ENCODE results near the gene LRRFIP2. TPM values are rescaled to one million over a fixed set of nuclear protein-coding genes. Genes with fewer than 3 reads are reported as not detected.
A peak's percentile ranks its signal among the peaks of the same experiment; 100 is the strongest.

LRRFIP2 gene
- total RNA-seq, 1 donor from 2014 or later = 48.0 TPM

DNA sequence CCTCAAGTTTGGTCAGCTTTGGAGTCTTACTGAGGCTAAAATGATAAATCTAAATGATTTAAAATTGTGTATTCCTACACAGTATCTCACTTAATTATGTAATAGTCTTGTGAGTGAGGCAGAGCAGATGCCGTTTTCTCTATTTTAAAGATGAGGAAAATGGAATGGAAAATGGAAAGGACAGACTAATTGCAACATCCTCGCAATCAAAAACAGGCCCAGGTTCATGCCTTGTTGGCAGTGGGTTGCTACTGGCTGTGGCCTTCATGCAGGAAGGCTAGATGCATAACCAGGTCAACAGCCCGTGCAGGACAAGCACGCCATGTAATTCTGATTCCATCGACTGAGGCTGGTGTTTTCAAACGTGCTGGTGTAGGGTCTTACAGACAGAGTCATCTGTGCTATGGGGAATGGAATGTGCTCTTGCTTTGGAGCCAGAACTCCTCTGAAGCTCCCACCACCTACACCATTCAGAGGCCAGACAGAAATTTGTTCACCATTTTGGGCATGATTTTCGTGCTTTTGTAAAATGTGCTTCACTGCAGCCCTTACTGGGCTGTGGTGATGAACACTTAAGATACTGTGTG is 143.2 kb downstream of the LRRFIP2 start:
- Mint-ChIP-seq H3K4me3 (ENCODE audit: low read depth) (no peak overlapping the region), H3K9me3 (ENCODE audit: low read depth) (peaks cover 3% of the 10 kb centered on the region), H3K27me3 (no peaks in the 10 kb centered on the region), H3K27ac (no peak overlapping the region), H3K36me3 (ENCODE audit: insufficient read depth) (peaks cover 34% of the 10 kb centered on the region), H3K4me1 (ENCODE audit: low read depth) (no peaks in the 10 kb centered on the region)
- TF ChIP-seq, protein P1, sequence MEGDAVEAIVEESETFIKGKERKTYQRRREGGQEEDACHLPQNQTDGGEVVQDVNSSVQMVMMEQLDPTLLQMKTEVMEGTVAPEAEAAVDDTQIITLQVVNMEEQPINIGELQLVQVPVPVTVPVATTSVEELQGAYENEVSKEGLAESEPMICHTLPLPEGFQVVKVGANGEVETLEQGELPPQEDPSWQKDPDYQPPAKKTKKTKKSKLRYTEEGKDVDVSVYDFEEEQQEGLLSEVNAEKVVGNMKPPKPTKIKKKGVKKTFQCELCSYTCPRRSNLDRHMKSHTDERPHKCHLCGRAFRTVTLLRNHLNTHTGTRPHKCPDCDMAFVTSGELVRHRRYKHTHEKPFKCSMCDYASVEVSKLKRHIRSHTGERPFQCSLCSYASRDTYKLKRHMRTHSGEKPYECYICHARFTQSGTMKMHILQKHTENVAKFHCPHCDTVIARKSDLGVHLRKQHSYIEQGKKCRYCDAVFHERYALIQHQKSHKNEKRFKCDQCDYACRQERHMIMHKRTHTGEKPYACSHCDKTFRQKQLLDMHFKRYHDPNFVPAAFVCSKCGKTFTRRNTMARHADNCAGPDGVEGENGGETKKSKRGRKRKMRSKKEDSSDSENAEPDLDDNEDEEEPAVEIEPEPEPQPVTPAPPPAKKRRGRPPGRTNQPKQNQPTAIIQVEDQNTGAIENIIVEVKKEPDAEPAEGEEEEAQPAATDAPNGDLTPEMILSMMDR (IDR thresholded peaks at IDR 0.05; ENCODE audit: unreplicated experiment) = no peak
- DNase-seq (ENCODE audit: low spot score, unreplicated experiment) = no peak

DNA sequence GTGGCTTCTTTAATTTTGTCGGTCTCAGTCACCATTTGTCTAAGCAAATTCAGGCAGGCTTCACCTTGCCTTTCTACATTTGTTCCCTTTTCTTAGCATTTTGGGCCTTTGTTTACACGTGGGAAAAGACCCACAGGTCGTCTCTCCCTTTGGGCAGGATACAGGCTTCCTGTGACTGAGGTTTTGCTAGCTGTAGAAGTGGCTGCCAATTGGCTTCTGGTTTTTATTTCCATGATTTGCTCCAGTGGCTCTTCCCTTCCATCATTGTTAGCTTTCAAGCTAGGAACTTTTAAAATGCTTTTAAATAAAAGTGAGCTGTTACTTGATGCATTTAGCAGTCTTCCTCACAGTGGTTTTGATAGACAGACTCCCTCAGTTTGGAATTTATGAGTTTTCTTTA is 143.8 kb downstream of the LRRFIP2 start:
- Mint-ChIP-seq H3K9me3 (ENCODE audit: low read depth) (peaks cover 3% of the 10 kb centered on the region), H3K4me3 (ENCODE audit: low read depth) (no peak overlapping the region)

DNA sequence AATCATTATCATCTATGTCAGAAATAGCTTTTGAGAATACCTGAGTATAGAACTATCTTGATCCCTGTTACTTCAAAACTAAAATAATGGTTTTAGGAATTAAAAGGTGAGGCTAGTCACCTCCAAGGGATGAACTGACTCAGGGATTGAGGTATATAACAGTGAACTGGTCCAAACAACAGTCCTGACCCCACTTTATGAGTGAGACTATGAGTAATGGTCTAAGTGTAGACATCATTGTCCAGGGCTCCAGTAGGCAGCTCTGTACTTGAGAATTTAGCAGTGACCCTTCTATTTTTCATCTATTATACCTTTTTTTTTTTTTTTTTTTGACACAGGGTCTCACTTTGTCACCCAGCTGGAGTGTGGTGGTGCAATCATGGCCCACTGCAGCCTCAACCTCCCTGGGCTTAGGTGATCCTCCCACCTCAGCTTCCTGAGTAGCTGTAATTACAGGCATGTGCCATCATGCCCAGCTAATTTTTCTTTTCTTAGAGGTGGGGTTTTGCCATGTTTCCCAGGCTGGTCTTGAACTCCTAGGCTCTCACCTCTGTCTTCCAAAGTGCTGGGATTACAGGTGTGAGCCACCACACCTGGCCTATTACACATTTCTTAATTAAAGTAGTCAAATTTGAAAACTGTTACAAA is 144.7 kb downstream of the LRRFIP2 start:
- H3K36me3 Mint-ChIP-seq (ENCODE audit: insufficient read depth) = peaks cover 27% of the 10 kb centered on the region
- TF ChIP-seq, protein P1 (IDR thresholded peaks at IDR 0.05; ENCODE audit: unreplicated experiment) = no peak
- H3K27me3 Mint-ChIP-seq = no peaks in the 10 kb centered on the region

More for the DNA sequence above, 143.8 kb downstream of the LRRFIP2 start:
- Mint-ChIP-seq H3K27ac (no peak overlapping the region), H3K27me3 (no peaks in the 10 kb centered on the region), H3K36me3 (ENCODE audit: insufficient read depth) (peaks cover 31% of the 10 kb centered on the region), H3K4me1 (ENCODE audit: low read depth) (no peaks in the 10 kb centered on the region)
- DNase-seq (ENCODE audit: low spot score, unreplicated experiment) = no peak
- TF ChIP-seq, protein P1 (IDR thresholded peaks at IDR 0.05; ENCODE audit: unreplicated experiment) = no peak

DNA sequence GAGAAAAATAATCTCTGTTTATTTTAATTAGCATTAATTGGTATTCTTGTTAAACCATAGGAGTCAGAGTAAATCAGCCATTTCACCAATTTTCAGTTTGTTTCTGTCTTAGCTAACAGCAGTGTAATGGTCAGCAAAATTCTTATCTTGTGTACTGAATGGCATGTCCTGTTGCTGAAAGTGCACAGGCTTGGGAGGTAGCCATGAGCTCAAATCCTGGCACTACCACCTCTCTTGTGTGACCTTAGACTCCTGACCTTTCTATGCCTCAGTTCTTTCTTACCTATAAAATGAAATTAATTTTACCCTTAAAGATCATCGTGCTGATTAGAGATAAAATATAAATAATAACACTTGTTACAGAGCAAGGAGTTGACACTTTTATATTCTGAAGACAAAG is 145.3 kb downstream of the LRRFIP2 start:
- H3K36me3 Mint-ChIP-seq (ENCODE audit: insufficient read depth) = peaks cover 29% of the 10 kb centered on the region

More for the DNA sequence above, 144.7 kb downstream of the LRRFIP2 start:
- DNase-seq (ENCODE audit: low spot score, unreplicated experiment) = no peak
- no peaks in the 10 kb centered on the region for H3K4me1 Mint-ChIP-seq (ENCODE audit: low read depth)
- H3K9me3 Mint-ChIP-seq (ENCODE audit: low read depth) = peaks cover 5% of the 10 kb centered on the region
- no peak overlapping the region for H3K27ac Mint-ChIP-seq
- H3K4me3 Mint-ChIP-seq (ENCODE audit: low read depth) = no peak overlapping the region

DNA sequence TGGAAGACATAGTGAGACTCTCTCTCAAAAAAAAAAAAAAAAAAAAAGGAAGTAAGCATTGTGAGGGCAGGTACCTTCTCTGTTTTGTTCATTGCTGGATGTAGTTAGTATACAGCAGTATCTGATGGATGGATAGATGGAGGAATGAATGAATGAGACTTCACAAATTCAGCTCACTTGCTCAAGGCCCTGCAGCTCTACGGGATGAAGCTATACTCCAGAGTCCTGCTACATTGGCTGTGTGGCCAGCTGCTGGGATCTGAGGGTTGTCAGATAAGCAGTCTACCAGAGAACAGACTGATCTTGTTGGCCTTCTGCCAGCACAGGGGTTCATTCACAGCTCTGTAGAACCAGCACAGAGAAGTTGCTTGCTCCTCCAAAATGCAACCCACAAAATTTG is 146.1 kb downstream of the LRRFIP2 start:
- Mint-ChIP-seq H3K36me3 (ENCODE audit: insufficient read depth) (peaks cover 33% of the 10 kb centered on the region), H3K4me1 (ENCODE audit: low read depth) (no peaks in the 10 kb centered on the region), H3K27me3 (no peaks in the 10 kb centered on the region), H3K27ac (no peak overlapping the region), H3K9me3 (ENCODE audit: low read depth) (peaks cover 6% of the 10 kb centered on the region), H3K4me3 (ENCODE audit: low read depth) (no peak overlapping the region)
- TF ChIP-seq, protein P1 (IDR thresholded peaks at IDR 0.05; ENCODE audit: unreplicated experiment) = no peak
- DNase-seq (ENCODE audit: low spot score, unreplicated experiment) = no peak

More for the DNA sequence above, 145.3 kb downstream of the LRRFIP2 start:
- no peaks in the 10 kb centered on the region for H3K27me3 Mint-ChIP-seq
- no peaks in the 10 kb centered on the region for H3K4me1 Mint-ChIP-seq (ENCODE audit: low read depth)
- H3K4me3 Mint-ChIP-seq (ENCODE audit: low read depth) = no peak overlapping the region
- peak overlapping the region; percentile 36 for H3K27ac Mint-ChIP-seq
- DNase-seq (ENCODE audit: low spot score, unreplicated experiment) = no peak
- TF ChIP-seq, protein P1 (IDR thresholded peaks at IDR 0.05; ENCODE audit: unreplicated experiment) = no peak
- peaks cover 6% of the 10 kb centered on the region for H3K9me3 Mint-ChIP-seq (ENCODE audit: low read depth)
